K562 (cell line): ENCODE results near the gene ERICH2. TPM values are rescaled to one million over a fixed set of nuclear protein-coding genes. Genes with fewer than 3 reads are reported as not detected.

Experiments
- ASH1L ChIP-seq: fragments of 450-650 bp; IDR thresholded peaks from 2 replicates; pipeline ENCODE4 v1.6.1; 2018; ENCODE audit warnings: borderline replicate concordance, mild to moderate bottlenecking, low read depth; ENCODE audit not compliant: partially characterized antibody
- BRD4 ChIP-seq: fragments of 200-600 bp; sonication (generic); IDR thresholded peaks from 2 replicates; pipeline ENCODE4 v1.6.1; 2017; ENCODE audit warnings: inconsistent platforms
- BRD9 ChIP-seq: fragments of 450-650 bp; IDR thresholded peaks from 2 replicates; pipeline ENCODE4 v1.6.1; 2018; ENCODE audit warnings: low read depth; ENCODE audit not compliant: partially characterized antibody
- C11orf30 ChIP-seq: fragments of 450-650 bp; IDR thresholded peaks from 2 replicates; pipeline ENCODE4 v1.6.1; 2016; ENCODE audit warnings: low read depth, mild to moderate bottlenecking
- CBX1 ChIP-seq: sonication (generic); IDR thresholded peaks from 2 replicates; pipeline ENCODE4 v1.6.1; 2016; ENCODE audit warnings: antibody characterized with exemption, low read depth, mild to moderate bottlenecking
- DACH1 ChIP-seq: fragments of 450-650 bp; IDR thresholded peaks from 2 replicates; pipeline ENCODE4 v1.6.1; 2018; ENCODE audit not compliant: partially characterized antibody
- DDX20 ChIP-seq: fragments of 450-650 bp; IDR thresholded peaks from 2 replicates; pipeline ENCODE4 v1.6.1; 2016; ENCODE audit warnings: missing genetic modification characterization, low read depth, mild to moderate bottlenecking, missing compliant biosample characterization, moderate library complexity
- HIVEP1 ChIP-seq: fragments of 250-450 bp; sonication (Bioruptor Pico); IDR thresholded peaks from 2 replicates; pipeline ENCODE4 v1.4.0; 2020; ENCODE audit warnings: mild to moderate bottlenecking
- MTA2 ChIP-seq: fragments of 450-650 bp; IDR thresholded peaks from 2 replicates; pipeline ENCODE4 v1.6.1; 2016; ENCODE audit warnings: low read depth
- MTA3 ChIP-seq: fragments of 450-650 bp; formaldehyde crosslinking; IDR thresholded peaks from 2 replicates; pipeline ENCODE4 v1.6.1; 2017; ENCODE audit warnings: mild to moderate bottlenecking, borderline replicate concordance
- PCBP1 ChIP-seq: fragments of 200-400 bp; formaldehyde crosslinking; IDR thresholded peaks from 2 replicates; pipeline ENCODE4 v1.6.1; 2018; ENCODE audit warnings: mild to moderate bottlenecking, low read depth, low read length; ENCODE audit not compliant: poor library complexity, severe bottlenecking
- PHTF2 ChIP-seq: fragments of 250-450 bp; sonication (Bioruptor Pico); IDR thresholded peaks from 2 replicates; pipeline ENCODE4 v1.5.0; 2021; ENCODE audit warnings: mild to moderate bottlenecking
- PRMT5 ChIP-seq: sonication (generic); formaldehyde crosslinking; IDR thresholded peaks from 2 replicates; pipeline ENCODE4 v1.5.0; 2020; ENCODE audit warnings: missing genetic modification reagents
- RBM34 ChIP-seq: fragments of 200-400 bp; formaldehyde crosslinking; IDR thresholded peaks from 2 replicates; pipeline ENCODE4 v1.6.1; 2018; ENCODE audit warnings: low read length, borderline replicate concordance; ENCODE audit not compliant: insufficient read depth
- SMAD4 ChIP-seq: fragments of 250-450 bp; sonication (Bioruptor Pico); conservative IDR thresholded peaks from 2 replicates; pipeline ENCODE4 v1.8.0; 2021; ENCODE audit warnings: inconsistent platforms, mild to moderate bottlenecking, moderate library complexity
- SMARCB1 ChIP-seq: IDR thresholded peaks from 2 replicates; pipeline ENCODE4 v1.6.1; 2011; ENCODE audit warnings: improper control_type of control experiment, low read depth; ENCODE audit not compliant: insufficient read length
- TARDBP ChIP-seq: fragments of 450-650 bp; IDR thresholded peaks from 2 replicates; pipeline ENCODE4 v1.6.1; 2016
- TFAM ChIP-seq: fragments of 250-450 bp; sonication (Bioruptor Pico); conservative IDR thresholded peaks from 2 replicates; pipeline ENCODE4 v1.5.0; 2021; ENCODE audit warnings: mild to moderate bottlenecking, moderate library complexity
- THRAP3 ChIP-seq: fragments of 450-650 bp; IDR thresholded peaks from 2 replicates; pipeline ENCODE4 v1.6.1; 2016; ENCODE audit warnings: mild to moderate bottlenecking, inconsistent platforms, borderline replicate concordance
- ZNF407 ChIP-seq: fragments of 450-650 bp; IDR thresholded peaks from 2 replicates; pipeline ENCODE4 v1.6.1; 2016; ENCODE audit warnings: low read depth
- ZNF561 ChIP-seq: fragments of 450-650 bp; formaldehyde crosslinking; conservative IDR thresholded peaks from 2 replicates; pipeline ENCODE4 v1.4.0; 2020; ENCODE audit warnings: mild to moderate bottlenecking, moderate library complexity
- polyA plus RNA-seq, 8 experiments: library from polyadenylated mRNA; depleted of rRNA in 4 of 8; stranded (reverse) in 5 of 8; unstranded in 3 of 8; fragments of >200 nt; fragmentation: Nextera tagmentation in 2 of 8; fragmentation: Illumina TruSeq in 1 of 8; extraction: Ambion mirVana in 2 of 8; extraction: Trizol in 1 of 8; gene quantifications; 2 replicates each; pipeline versions ENCODE4 v1.2.1 to v1.2.3, GENCODE V29; 2011 to 2014; ENCODE audit warnings: inconsistent platforms in 1 of 8, missing spikeins in 1 of 8
- total RNA-seq, 7 experiments: library from RNA; depleted of rRNA in 6 of 7; stranded (reverse); fragments of >200 nt in 6 of 7; fragmentation: Illumina TruSeq in 2 of 7; extraction: Trizol in 2 of 7; gene quantifications; 2 replicates each; pipeline versions ENCODE4 v1.2.1 to v1.2.3, GENCODE V29; 2011 to 2021; ENCODE audit warnings: low replicate concordance in 1 of 7

The ERICH2 gene
- total and polyA plus RNA-seq, 9 of the 15 experiments (the other 6 are each of a cell fraction or from before 2014, with no cell fraction given), result 0.85 to 2.4 (median 1.6) TPM

DNA sequence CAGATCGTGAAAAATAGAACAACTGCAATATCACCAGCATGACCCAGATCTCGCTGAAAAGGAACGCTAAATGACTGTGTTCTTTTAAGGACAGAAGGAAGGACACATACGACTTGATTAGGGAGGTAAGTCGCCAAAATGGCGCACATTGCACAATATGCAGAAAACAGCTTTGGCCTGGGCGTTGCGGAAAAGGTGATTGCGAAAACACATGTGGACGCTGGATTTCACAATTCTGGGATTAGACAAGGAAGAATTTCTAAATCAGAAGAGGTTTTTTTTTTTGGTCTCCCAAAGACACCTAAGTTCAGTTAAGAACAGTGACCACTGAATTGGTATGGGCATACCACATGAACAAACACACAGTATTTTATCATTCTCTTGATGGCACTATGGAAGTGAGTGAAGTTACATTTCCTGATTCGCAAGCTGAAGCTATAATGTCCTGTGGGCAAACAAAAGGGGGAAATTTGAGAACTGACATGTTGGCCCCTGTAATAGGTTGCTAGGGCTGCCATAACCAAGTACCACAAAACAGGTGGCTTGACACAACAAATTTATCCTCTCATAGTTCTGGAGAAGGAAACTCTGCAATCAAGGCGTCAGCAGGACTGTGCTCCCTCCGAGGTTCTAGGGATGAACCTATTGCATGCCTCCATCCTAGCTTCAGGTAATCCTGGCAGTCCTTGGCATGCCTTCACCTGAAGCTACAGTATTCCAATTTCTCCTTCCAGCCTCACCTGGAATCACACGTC, 25.8 kb upstream of the ERICH2 start (continued):
- TF ChIP-seq ZNF407 (no peak), THRAP3 (no peak), TARDBP (no peak), C11orf30 (peak; percentile 22; the same call in 1 of the 2 replicates), MTA2 (no peak), SMARCB1 (no peak), PCBP1 (no peak), PHTF2 (CRISPR knock-in tag) (no peak), HIVEP1 (CRISPR knock-in tag) (no peak), DACH1 (no peak), RBM34 (no peak), TFAM (CRISPR knock-in tag) (no peak), SMAD4 (0 out of 2 replicates have a peak, but pooled peaks have one; percentile 36), BRD4 (no peak), CBX1 (no peak), BRD9 (peak; percentile 76), MTA3 (no peak), DDX20 (no peak), ZNF561 (CRISPR knock-in tag) (no peak), ASH1L (no peak), PRMT5 (CRISPR knock-in tag) (no peak)
